ENCODE measurements around the gene HPSE2.

DNA sequence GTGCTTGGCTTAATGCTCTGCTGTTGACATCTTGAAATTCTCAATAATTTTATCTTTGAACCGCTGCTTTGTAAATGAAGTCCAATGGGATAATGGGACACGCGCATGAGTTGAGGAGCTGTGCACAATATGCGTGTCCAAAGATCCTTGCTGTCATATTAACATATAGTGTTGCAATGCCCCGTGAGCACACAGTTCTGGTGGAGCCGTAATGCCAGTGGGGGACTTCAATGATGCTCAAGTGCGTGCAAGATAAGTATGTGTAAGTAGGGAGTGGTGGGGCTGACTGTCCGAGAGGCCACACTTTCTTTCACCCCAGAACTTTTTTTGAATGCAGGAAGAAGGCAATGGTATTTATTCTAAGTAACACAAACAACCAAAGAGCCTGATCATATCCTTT, 711.5 kb downstream of the HPSE2 start:
- TF ChIP-seq EZH2 (IDR thresholded peaks at IDR 0.05; ENCODE audit: borderline replicate concordance, low read depth, low read length, severe bottlenecking) = no peak
- TF ChIP-seq, protein P1, sequence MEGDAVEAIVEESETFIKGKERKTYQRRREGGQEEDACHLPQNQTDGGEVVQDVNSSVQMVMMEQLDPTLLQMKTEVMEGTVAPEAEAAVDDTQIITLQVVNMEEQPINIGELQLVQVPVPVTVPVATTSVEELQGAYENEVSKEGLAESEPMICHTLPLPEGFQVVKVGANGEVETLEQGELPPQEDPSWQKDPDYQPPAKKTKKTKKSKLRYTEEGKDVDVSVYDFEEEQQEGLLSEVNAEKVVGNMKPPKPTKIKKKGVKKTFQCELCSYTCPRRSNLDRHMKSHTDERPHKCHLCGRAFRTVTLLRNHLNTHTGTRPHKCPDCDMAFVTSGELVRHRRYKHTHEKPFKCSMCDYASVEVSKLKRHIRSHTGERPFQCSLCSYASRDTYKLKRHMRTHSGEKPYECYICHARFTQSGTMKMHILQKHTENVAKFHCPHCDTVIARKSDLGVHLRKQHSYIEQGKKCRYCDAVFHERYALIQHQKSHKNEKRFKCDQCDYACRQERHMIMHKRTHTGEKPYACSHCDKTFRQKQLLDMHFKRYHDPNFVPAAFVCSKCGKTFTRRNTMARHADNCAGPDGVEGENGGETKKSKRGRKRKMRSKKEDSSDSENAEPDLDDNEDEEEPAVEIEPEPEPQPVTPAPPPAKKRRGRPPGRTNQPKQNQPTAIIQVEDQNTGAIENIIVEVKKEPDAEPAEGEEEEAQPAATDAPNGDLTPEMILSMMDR (IDR thresholded peaks at IDR 0.05; ENCODE audit: borderline replicate concordance, extremely low read depth, low read length, poor library complexity, severe bottlenecking) = no peak

Measured in DND-41 (cell line).